T-helper 2 cell treated with Interferon-gamma antibody and Interleukin-4, amounts not matched to agents 100 ng/mL and 5 ng/mL, for 36 hours (primary cell): ENCODE measurements around the gene AKNAD1. TPM values are rescaled to one million over a fixed set of nuclear protein-coding genes. Genes with fewer than 3 reads are reported as not detected.

Experiments
- intact Hi-C: fragments of 100-400 bp; cut with micrococcal nuclease; formaldehyde crosslinking; loops from one replicate; pipeline ENCODE4 v1.15.1; 2023
- total RNA-seq: library from RNA; stranded (reverse); gene quantifications from 2 replicates; pipeline ENCODE4 v1.2.3, GENCODE V29; 2022

Gene AKNAD1
- total RNA-seq, 1 donor from 2014 or later: not detected

GRCh38 chr1:108865316-108865910 lies 8.5 kb upstream of the AKNAD1 start:
- intact Hi-C loops: no loop called here

- intact Hi-C loops: no loop called here
Measured at GRCh38 chr1:108863984-108864383, 7.1 kb upstream of the AKNAD1 start.

- intact Hi-C loops: no loop called here
Measured at GRCh38 chr1:108862698-108863477, 6.0 kb upstream of the AKNAD1 start.

GRCh38 chr1:108862017-108862610 lies 5.2 kb upstream of the AKNAD1 start:
- intact Hi-C loops: no loop called here

- intact Hi-C loops: no loop called here
Measured at GRCh38 chr1:108861566-108861965, 4.7 kb upstream of the AKNAD1 start.

GRCh38 chr1:108860190-108860907 lies 3.5 kb upstream of the AKNAD1 start:
- intact Hi-C loops: no loop called here

- intact Hi-C loops: no loop called here
Measured at GRCh38 chr1:108858230-108858950, 1.5 kb upstream of the AKNAD1 start.

- intact Hi-C loops: no loop called here
Measured at GRCh38 chr1:108854221-108855019, 2.5 kb downstream of the AKNAD1 start.

- intact Hi-C loops: no loop called here
Measured at GRCh38 chr1:108852221-108852975, 4.5 kb downstream of the AKNAD1 start.

GRCh38 chr1:108851567-108851966 lies 5.3 kb downstream of the AKNAD1 start:
- intact Hi-C loops: no loop called here

GRCh38 chr1:108850929-108851328 lies 6.0 kb downstream of the AKNAD1 start:
- intact Hi-C loops: no loop called here

GRCh38 chr1:108848806-108849205 lies 8.1 kb downstream of the AKNAD1 start:
- intact Hi-C loops: no loop called here

- intact Hi-C loops: no loop called here
Measured at GRCh38 chr1:108847494-108847893, 9.4 kb downstream of the AKNAD1 start.

GRCh38 chr1:108845991-108846390 lies 10.9 kb downstream of the AKNAD1 start:
- intact Hi-C loops: no loop called here

- intact Hi-C loops: no loop called here
Measured at GRCh38 chr1:108845446-108845845, 11.4 kb downstream of the AKNAD1 start.

GRCh38 chr1:108843390-108844137 lies 13.3 kb downstream of the AKNAD1 start:
- intact Hi-C loops: no loop called here

- intact Hi-C loops: no loop called here
Measured at GRCh38 chr1:108842525-108843181, 14.2 kb downstream of the AKNAD1 start.

GRCh38 chr1:108841703-108842102 lies 15.2 kb downstream of the AKNAD1 start:
- intact Hi-C loops: no loop called here
